K562 (cell line): Measurements from ENCODE around the gene MYO1D. TPM values are rescaled to one million over a fixed set of nuclear protein-coding genes. Genes with fewer than 3 reads are reported as not detected.
A peak's percentile ranks its signal among the peaks of the same experiment; 100 is the strongest.

Source experiments
- ATF7 ChIP-seq: fragments of 450-650 bp; IDR thresholded peaks from 2 replicates; pipeline ENCODE4 v1.7.1; 2014; ENCODE audit warnings: mild to moderate bottlenecking, moderate library complexity
- C11orf30 ChIP-seq: fragments of 450-650 bp; IDR thresholded peaks from 2 replicates; pipeline ENCODE4 v1.6.1; 2016; ENCODE audit warnings: low read depth, mild to moderate bottlenecking
- CCNT2 ChIP-seq: IDR thresholded peaks from 2 replicates; pipeline ENCODE4 v1.6.1; 2011; ENCODE audit warnings: borderline replicate concordance, low read depth, mild to moderate bottlenecking, moderate library complexity, mixed read lengths, low read length; ENCODE audit not compliant: insufficient read length; ENCODE audit errors: extremely low read depth
- FUS ChIP-seq: fragments of 200-400 bp; formaldehyde crosslinking; optimal IDR thresholded peaks from 2 replicates; pipeline ENCODE3; 2017; ENCODE audit warnings: low read depth, low read length
- HOXB6 ChIP-seq: fragments of 250-450 bp; sonication (Bioruptor Pico); IDR thresholded peaks from 2 replicates; pipeline ENCODE4 v1.5.1; 2022; ENCODE audit warnings: mild to moderate bottlenecking, borderline replicate concordance
- JUNB ChIP-seq: fragments of 450-650 bp; formaldehyde crosslinking; conservative IDR thresholded peaks from 2 replicates; pipeline ENCODE4 v1.4.0; 2020; ENCODE audit warnings: mild to moderate bottlenecking
- MAZ ChIP-seq, 2 experiments: fragments of 450-650 bp in 1 of 2; sonication (generic) in 1 of 2; formaldehyde crosslinking; IDR thresholded peaks in 1 of 2; conservative IDR thresholded peaks in 1 of 2; 2 replicates each; pipeline versions ENCODE4 v1.4.0 to v1.5.0; 2020; ENCODE audit warnings: mild to moderate bottlenecking in 1 of 2, missing genetic modification reagents in 1 of 2
- MTF1 ChIP-seq: fragments of 250-450 bp; sonication (Bioruptor Pico); IDR thresholded peaks from 2 replicates; pipeline ENCODE4 v1.9.0; 2021; ENCODE audit warnings: moderate library complexity, mild to moderate bottlenecking, inconsistent platforms, borderline replicate concordance
- MXD1 ChIP-seq: fragments of 250-450 bp; sonication (Bioruptor Pico); IDR thresholded peaks from 2 replicates; pipeline ENCODE4 v1.8.0; 2021; ENCODE audit warnings: borderline replicate concordance, mild to moderate bottlenecking, moderate library complexity; ENCODE audit not compliant: poor library complexity, severe bottlenecking
- MYNN ChIP-seq, 2 experiments: sonication (generic); formaldehyde crosslinking in 1 of 2; IDR thresholded peaks; 2 replicates each; pipeline versions ENCODE4 v1.5.0 to v1.6.1; 2016 to 2020; ENCODE audit warnings: antibody characterized with exemption in 1 of 2, missing genetic modification reagents in 1 of 2
- NEUROD1 ChIP-seq: fragments of 150-350 bp; IDR thresholded peaks from 2 replicates; pipeline ENCODE4 v1.6.1; 2014; ENCODE audit warnings: borderline replicate concordance, low read length, low read depth; ENCODE audit not compliant: partially characterized antibody
- NR0B1 ChIP-seq: fragments of 450-650 bp; IDR thresholded peaks from one replicate; pipeline ENCODE4 v1.6.1; 2018; ENCODE audit warnings: mild to moderate bottlenecking, moderate library complexity; ENCODE audit not compliant: partially characterized antibody
- SIN3B ChIP-seq: fragments of 450-650 bp; IDR thresholded peaks from 2 replicates; pipeline ENCODE4 v1.6.1; 2017; ENCODE audit warnings: low read depth, mild to moderate bottlenecking, moderate library complexity
- UBTF ChIP-seq, 2 experiments: IDR thresholded peaks; 2 replicates each; pipeline ENCODE4 v1.6.1; 2012; ENCODE audit warnings: improper control_type of control experiment in 2 of 2, low read depth in 2 of 2, low read length in 2 of 2, borderline replicate concordance in 1 of 2
- ZKSCAN1 ChIP-seq: fragments of 150-350 bp; IDR thresholded peaks from 2 replicates; pipeline ENCODE4 v1.6.1; 2016; ENCODE audit warnings: low read depth, low read length
- ZNF384 ChIP-seq: IDR thresholded peaks from 2 replicates; pipeline ENCODE4 v1.6.1; 2012; ENCODE audit warnings: low read depth, low read length, improper control_type of control experiment
- ZNF511 ChIP-seq: sonication (generic); formaldehyde crosslinking; IDR thresholded peaks from 2 replicates; pipeline ENCODE4 v1.8.0; 2022; ENCODE audit warnings: mild to moderate bottlenecking, missing genetic modification reagents
- ZNF699 ChIP-seq: fragments of 250-450 bp; sonication (Bioruptor Pico); IDR thresholded peaks from 2 replicates; pipeline ENCODE4 v1.8.0; 2021; ENCODE audit warnings: mild to moderate bottlenecking, moderate library complexity; ENCODE audit not compliant: insufficient replicate concordance
- polyA plus RNA-seq, 8 experiments: library from polyadenylated mRNA; depleted of rRNA in 4 of 8; stranded (reverse) in 5 of 8; unstranded in 3 of 8; fragments of >200 nt; fragmentation: Nextera tagmentation in 2 of 8; fragmentation: Illumina TruSeq in 1 of 8; extraction: Ambion mirVana in 2 of 8; extraction: Trizol in 1 of 8; gene quantifications; 2 replicates each; pipeline versions ENCODE4 v1.2.1 to v1.2.3, GENCODE V29; 2011 to 2014; ENCODE audit warnings: inconsistent platforms in 1 of 8, missing spikeins in 1 of 8
- total RNA-seq, 7 experiments: library from RNA; depleted of rRNA in 6 of 7; stranded (reverse); fragments of >200 nt in 6 of 7; fragmentation: Illumina TruSeq in 2 of 7; extraction: Trizol in 2 of 7; gene quantifications; 2 replicates each; pipeline versions ENCODE4 v1.2.1 to v1.2.3, GENCODE V29; 2011 to 2021; ENCODE audit warnings: low replicate concordance in 1 of 7
- TF ChIP-seq, protein P1 (sequence below): sonication (generic); formaldehyde crosslinking; IDR thresholded peaks from 2 replicates; pipeline ENCODE4 v1.8.0; 2022; ENCODE audit warnings: missing genetic modification reagents, mild to moderate bottlenecking, borderline replicate concordance

The MYO1D gene
- total and polyA plus RNA-seq, 9 of the 15 experiments (the other 6 are each of a cell fraction or from before 2014, with no cell fraction given) = 2.1 to 71.2 (median 45.4) TPM

DNA sequence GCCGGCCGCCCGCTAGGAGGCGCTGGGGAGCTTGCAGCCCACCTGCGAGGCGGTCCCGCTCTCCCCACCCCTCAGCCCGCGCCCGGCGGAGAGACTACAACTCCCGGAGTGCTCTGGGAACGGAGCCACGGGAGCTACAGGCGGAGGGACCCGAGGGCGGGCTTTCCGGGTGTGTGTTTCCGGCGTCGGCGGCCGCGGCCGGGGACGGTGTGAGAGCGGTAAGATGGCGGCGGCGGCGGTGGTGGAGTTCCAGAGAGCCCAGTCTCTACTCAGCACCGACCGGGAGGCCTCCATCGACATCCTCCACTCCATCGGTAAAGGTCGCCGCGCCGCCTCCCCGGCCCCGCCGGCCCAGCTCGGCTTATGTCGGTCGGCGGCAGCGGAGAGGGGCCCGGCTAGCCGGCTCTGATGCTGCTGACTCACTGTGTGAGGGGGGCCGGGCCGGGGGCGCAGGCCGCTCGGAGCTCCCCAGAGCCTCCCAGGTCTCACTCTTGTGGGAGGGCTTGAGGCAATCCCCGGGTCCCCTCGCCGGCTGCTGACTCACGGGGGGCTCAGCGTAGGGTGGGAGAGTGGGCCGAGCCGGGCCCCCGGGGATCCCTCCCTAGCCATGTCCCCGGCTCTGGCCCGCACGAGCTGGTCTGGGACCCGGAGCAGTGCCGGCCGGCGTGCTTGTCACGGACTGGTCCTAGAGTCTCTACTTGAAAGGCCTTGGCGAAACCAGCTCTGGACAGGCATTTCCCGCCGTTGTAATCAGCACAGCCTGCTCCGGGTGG lies 432.4 kb downstream of the MYO1D start, which contains the start of gene PSMD11 (continued):
- no peak for TF ChIP-seq HOXB6 (CRISPR knock-in tag)
- TF ChIP-seq MTF1 = no peak
- peak; percentile 75 for TF ChIP-seq SIN3B
- TF ChIP-seq MAZ (CRISPR knock-in tag; conservative IDR thresholded peaks at IDR 0.05 in 1 of 2, IDR thresholded peaks at IDR 0.05 in 1 of 2) = peak; percentile 86 to 90
- no peak for TF ChIP-seq MXD1
- TF ChIP-seq, protein P1, sequence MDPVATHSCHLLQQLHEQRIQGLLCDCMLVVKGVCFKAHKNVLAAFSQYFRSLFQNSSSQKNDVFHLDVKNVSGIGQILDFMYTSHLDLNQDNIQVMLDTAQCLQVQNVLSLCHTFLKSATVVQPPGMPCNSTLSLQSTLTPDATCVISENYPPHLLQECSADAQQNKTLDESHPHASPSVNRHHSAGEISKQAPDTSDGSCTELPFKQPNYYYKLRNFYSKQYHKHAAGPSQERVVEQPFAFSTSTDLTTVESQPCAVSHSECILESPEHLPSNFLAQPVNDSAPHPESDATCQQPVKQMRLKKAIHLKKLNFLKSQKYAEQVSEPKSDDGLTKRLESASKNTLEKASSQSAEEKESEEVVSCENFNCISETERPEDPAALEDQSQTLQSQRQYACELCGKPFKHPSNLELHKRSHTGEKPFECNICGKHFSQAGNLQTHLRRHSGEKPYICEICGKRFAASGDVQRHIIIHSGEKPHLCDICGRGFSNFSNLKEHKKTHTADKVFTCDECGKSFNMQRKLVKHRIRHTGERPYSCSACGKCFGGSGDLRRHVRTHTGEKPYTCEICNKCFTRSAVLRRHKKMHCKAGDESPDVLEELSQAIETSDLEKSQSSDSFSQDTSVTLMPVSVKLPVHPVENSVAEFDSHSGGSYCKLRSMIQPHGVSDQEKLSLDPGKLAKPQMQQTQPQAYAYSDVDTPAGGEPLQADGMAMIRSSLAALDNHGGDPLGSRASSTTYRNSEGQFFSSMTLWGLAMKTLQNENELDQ (CRISPR knock-in tag) = no peak
- no peak for TF ChIP-seq FUS
- TF ChIP-seq JUNB (CRISPR knock-in tag) = no peak
- TF ChIP-seq ZKSCAN1 = no peak
- TF ChIP-seq NR0B1 = no peak
- no peak for TF ChIP-seq ZNF699 (CRISPR knock-in tag)
- TF ChIP-seq NEUROD1 = peak; percentile 38
- peak; percentile 66 to 91; a peak in 3 of 4 replicates for TF ChIP-seq UBTF (IDR thresholded peaks at IDR 0.05; ENCODE audit: borderline replicate concordance in 1 of 2, low read depth in 2 of 2, low read length in 2 of 2)
- TF ChIP-seq ATF7 = peak; percentile 86
- TF ChIP-seq CCNT2 = peak; percentile 79
- peak; percentile 32; the same call in 1 of the 2 replicates for TF ChIP-seq ZNF384
- 0 out of 2 replicates have a peak, but pooled peaks have one; percentile 34 for TF ChIP-seq ZNF511 (CRISPR knock-in tag)
- TF ChIP-seq C11orf30 = peak; percentile 95
- TF ChIP-seq MYNN (IDR thresholded peaks at IDR 0.05) = peak; percentile 61; the same call in 1 of the 2 replicates
- TF ChIP-seq MYNN (CRISPR knock-in tag; IDR thresholded peaks at IDR 0.05) = no peak
